Keratinocyte (primary cell): ENCODE results near the gene MAP7D3. TPM values are rescaled to one million over a fixed set of nuclear protein-coding genes. Genes with fewer than 3 reads are reported as not detected.
A peak's percentile ranks its signal among the peaks of the same experiment; 100 is the strongest.

Source experiments
- DNase-seq: peaks from one replicate; pipeline ENCODE4 v3.0.0-alpha.2; 2011; ENCODE audit warnings: low read depth, missing footprints, low spot score
- FAIRE-seq: peaks from 2 replicates; lab custom pipeline; 2011; peaks lifted over from hg19 to GRCh38; lab: Jason Lieb, UNC
- H2AFZ ChIP-seq: 2 replicates; pipeline ENCODE4 v1.6.0; 2012; ENCODE audit warnings: low read length, control low read depth, inconsistent platforms; ENCODE audit not compliant: control insufficient read depth
- H3K27ac ChIP-seq: 2 replicates; pipeline ENCODE4 v1.5.1; 2011; ENCODE audit warnings: low read length; ENCODE audit not compliant: control insufficient read depth, insufficient read depth
- H3K27me3 ChIP-seq: 3 replicates; pipeline ENCODE4 v1.6.0; 2011; ENCODE audit warnings: low read length; ENCODE audit not compliant: control insufficient read depth, insufficient read depth; ENCODE audit errors: extremely low read depth
- H3K36me3 ChIP-seq, 2 experiments: 2 replicates in 1 of 2; 3 replicates in 1 of 2; pipeline ENCODE4 v1.5.1; 2011; ENCODE audit warnings: low read length in 2 of 2, mild to moderate bottlenecking in 1 of 2; ENCODE audit not compliant: control insufficient read depth in 2 of 2, insufficient read depth in 2 of 2; ENCODE audit errors: extremely low read depth in 1 of 2
- H3K4me1 ChIP-seq: 3 replicates; pipeline ENCODE4 v1.5.1; 2011; ENCODE audit warnings: low read length; ENCODE audit not compliant: control insufficient read depth, insufficient read depth; ENCODE audit errors: extremely low read depth
- H3K4me2 ChIP-seq: 3 replicates; pipeline ENCODE4 v1.6.0; 2011; ENCODE audit warnings: low read depth, low read length; ENCODE audit not compliant: control insufficient read depth, insufficient read depth; ENCODE audit errors: extremely low read depth
- H3K4me3 ChIP-seq, 3 experiments: fragments of 200-600 bp in 1 of 3; sonication (generic) in 1 of 3; 2 replicates in 2 of 3; 3 replicates in 1 of 3; pipeline ENCODE4 v1.5.1; 2011 to 2016; ENCODE audit warnings: low read length in 3 of 3, mild to moderate bottlenecking in 3 of 3, control low read depth in 2 of 3, inconsistent platforms in 1 of 3, low read depth in 1 of 3, mixed read lengths in 1 of 3, mixed run types in 1 of 3, moderate library complexity in 1 of 3; ENCODE audit not compliant: control insufficient read depth in 2 of 3, insufficient read depth in 2 of 3; ENCODE audit errors: extremely low read depth in 1 of 3
- H3K79me2 ChIP-seq: 2 replicates; pipeline ENCODE4 v1.6.0; 2012; ENCODE audit warnings: low read length; ENCODE audit not compliant: control insufficient read depth, insufficient read depth
- H3K9ac ChIP-seq: 3 replicates; pipeline ENCODE4 v1.6.0; 2011; ENCODE audit warnings: low read length; ENCODE audit not compliant: control insufficient read depth, insufficient read depth; ENCODE audit errors: extremely low read depth
- H3K9me1 ChIP-seq: 3 replicates; pipeline ENCODE4 v1.6.0; 2011; ENCODE audit warnings: low read length; ENCODE audit not compliant: control insufficient read depth, insufficient read depth; ENCODE audit errors: extremely low read depth
- H3K9me3 ChIP-seq: 2 replicates; pipeline ENCODE4 v1.5.1; 2012; ENCODE audit warnings: low read depth, low read length; ENCODE audit not compliant: control insufficient read depth
- H4K20me1 ChIP-seq: 3 replicates; pipeline ENCODE4 v1.6.0; 2011; ENCODE audit warnings: low read length; ENCODE audit not compliant: control insufficient read depth, insufficient read depth; ENCODE audit errors: extremely low read depth
- EZH2 ChIP-seq: IDR thresholded peaks from one replicate; pipeline ENCODE4 v1.6.1; 2012; ENCODE audit warnings: inconsistent platforms, mild to moderate bottlenecking, low read length, moderate library complexity
- dilution Hi-C: fragments of 300-500 bp; cut with MboI; formaldehyde crosslinking; loops from one replicate; pipeline ENCODE4 v1.7.0; 2020; ENCODE audit warnings: low sequenced_read_pairs; ENCODE audit not compliant: extremely low pct_ligation_motif_present
- polyA plus RNA-seq, 5 experiments: library from polyadenylated mRNA; depleted of rRNA in 3 of 5; stranded (reverse) in 3 of 5; stranded (forward) in 1 of 5; unstranded in 1 of 5; fragments of >200 nt; gene quantifications; 1 replicate in 1 of 5; 2 replicates in 3 of 5; 3 replicates in 1 of 5; pipeline versions ENCODE4 v1.2.1 to v1.2.3, GENCODE V29; 2011 to 2012; ENCODE audit warnings: missing spikeins in 2 of 5, low read depth in 1 of 5, low replicate concordance in 1 of 5
- TF ChIP-seq, protein P1 (sequence below), 3 experiments: IDR thresholded peaks in 1 of 3; conservative IDR thresholded peaks in 1 of 3; optimal IDR thresholded peaks in 1 of 3; 2 replicates in 2 of 3; 3 replicates in 1 of 3; pipeline versions ENCODE3 to v1.5.1; 2011; ENCODE audit warnings: low read length in 3 of 3, mild to moderate bottlenecking in 3 of 3, moderate library complexity in 2 of 3, control low read depth in 1 of 3, inconsistent platforms in 1 of 3; ENCODE audit not compliant: insufficient read depth in 2 of 3; ENCODE audit errors: extremely low read depth in 1 of 3

The MAP7D3 gene
- polyA plus RNA-seq, 1 donor (not counting 4 experiments of a cell fraction or from before 2014, with no cell fraction given), result 13.6 TPM

DNA sequence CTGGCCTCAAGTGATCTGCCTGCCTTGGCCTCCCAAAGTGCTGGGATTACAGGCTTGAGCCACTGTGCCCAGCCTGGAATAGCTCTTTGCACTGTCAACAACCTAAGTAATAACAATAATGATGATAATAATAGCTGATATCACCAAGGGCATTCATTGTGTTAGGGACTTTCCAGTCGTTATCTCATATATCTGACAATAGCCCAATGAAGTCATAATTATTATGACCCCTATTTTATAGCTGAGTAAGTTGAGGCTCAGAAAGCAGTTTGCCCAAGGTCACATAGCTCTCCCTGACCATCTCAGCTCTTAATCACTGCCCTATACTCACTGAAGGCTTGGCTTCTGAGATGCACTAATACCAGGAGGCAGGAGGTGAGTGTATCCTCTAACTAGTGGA, 18.7 kb upstream of the MAP7D3 start:
- no peak overlapping the region for H3K4me2 ChIP-seq
- FAIRE-seq, result no peak
- no peaks in the 10 kb centered on the region for H3K36me3 ChIP-seq
- DNase-seq, result no peak
- H3K27ac ChIP-seq, result no peak overlapping the region
- peaks cover 10% of the 10 kb centered on the region for H3K4me1 ChIP-seq
- H3K4me3 ChIP-seq, result no peak overlapping the region
- no peak overlapping the region for H3K9ac ChIP-seq
- no peaks in the 10 kb centered on the region for H3K9me1 ChIP-seq
- H4K20me1 ChIP-seq, result no peaks in the 10 kb centered on the region
- H3K79me2 ChIP-seq, result no peaks in the 10 kb centered on the region
- H3K27me3 ChIP-seq, result no peaks in the 10 kb centered on the region
- no peaks in the 10 kb centered on the region for H3K9me3 ChIP-seq
- TF ChIP-seq, protein P1, sequence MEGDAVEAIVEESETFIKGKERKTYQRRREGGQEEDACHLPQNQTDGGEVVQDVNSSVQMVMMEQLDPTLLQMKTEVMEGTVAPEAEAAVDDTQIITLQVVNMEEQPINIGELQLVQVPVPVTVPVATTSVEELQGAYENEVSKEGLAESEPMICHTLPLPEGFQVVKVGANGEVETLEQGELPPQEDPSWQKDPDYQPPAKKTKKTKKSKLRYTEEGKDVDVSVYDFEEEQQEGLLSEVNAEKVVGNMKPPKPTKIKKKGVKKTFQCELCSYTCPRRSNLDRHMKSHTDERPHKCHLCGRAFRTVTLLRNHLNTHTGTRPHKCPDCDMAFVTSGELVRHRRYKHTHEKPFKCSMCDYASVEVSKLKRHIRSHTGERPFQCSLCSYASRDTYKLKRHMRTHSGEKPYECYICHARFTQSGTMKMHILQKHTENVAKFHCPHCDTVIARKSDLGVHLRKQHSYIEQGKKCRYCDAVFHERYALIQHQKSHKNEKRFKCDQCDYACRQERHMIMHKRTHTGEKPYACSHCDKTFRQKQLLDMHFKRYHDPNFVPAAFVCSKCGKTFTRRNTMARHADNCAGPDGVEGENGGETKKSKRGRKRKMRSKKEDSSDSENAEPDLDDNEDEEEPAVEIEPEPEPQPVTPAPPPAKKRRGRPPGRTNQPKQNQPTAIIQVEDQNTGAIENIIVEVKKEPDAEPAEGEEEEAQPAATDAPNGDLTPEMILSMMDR (optimal IDR thresholded peaks at IDR 0.05 in 1 of 3, IDR thresholded peaks at IDR 0.05 in 1 of 3, conservative IDR thresholded peaks at IDR 0.05 in 1 of 3; ENCODE audit: extremely low read depth in 1 of 3, insufficient read depth in 2 of 3, low read length in 3 of 3), result no peak
- TF ChIP-seq EZH2, result no peak
- dilution Hi-C loops, result no loop called here
- H2AFZ ChIP-seq, result no peak overlapping the region

DNA sequence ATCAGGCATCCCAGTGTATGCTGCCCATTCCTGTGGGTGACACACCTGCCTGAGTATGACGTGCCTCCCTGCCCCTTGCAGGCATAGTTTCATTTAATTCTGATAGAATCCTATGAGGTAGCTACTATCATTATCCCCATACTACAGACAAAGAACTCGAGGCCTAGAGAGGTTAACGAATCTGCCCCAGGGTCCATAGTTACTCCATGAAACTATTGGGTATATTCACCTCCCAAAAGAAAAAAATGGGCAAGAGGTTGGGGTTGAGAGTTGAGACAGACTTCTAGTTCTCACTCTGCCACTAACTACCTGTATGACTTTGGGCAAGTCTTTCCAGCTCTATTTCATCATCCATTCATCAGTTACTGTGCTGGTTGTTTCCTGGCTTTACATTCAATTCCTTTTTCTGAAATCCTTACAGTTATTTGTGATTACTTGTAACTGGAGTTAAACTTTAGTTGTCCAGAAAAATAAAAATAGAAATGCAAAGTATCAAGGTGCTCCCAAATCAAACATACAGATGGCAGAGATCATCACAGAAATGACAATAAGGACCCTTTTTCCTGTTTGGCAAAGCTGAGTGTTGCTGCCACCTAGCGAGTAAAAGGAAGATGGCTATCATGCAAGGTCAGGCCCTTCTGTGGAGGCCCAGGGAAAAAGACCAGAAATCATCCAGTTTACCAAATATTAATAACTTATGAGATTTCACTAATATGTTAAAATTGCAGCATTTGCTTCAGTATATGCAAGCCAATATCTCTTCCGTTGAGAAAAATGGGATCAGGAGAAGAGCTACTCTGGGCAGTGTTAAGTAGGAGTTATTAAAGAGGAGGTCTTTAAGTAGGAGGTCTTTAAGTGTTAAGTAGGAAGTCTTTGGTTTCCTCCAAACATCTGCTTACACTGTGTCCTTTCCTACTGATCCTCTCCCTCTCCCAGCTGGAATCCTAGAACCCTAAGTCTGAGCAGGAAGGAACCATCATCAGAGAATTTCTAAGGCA, 17.1 kb upstream of the MAP7D3 start:
- no peak for FAIRE-seq
- no peak overlapping the region for H3K27ac ChIP-seq
- H3K79me2 ChIP-seq, result no peaks in the 10 kb centered on the region
- H3K4me1 ChIP-seq, result peaks cover 6% of the 10 kb centered on the region
- no peak for TF ChIP-seq EZH2
- TF ChIP-seq, protein P1 (optimal IDR thresholded peaks at IDR 0.05 in 1 of 3, IDR thresholded peaks at IDR 0.05 in 1 of 3, conservative IDR thresholded peaks at IDR 0.05 in 1 of 3; ENCODE audit: extremely low read depth in 1 of 3, insufficient read depth in 2 of 3, low read length in 3 of 3), result peak; percentile 79 to 80 (median 79)
- no peak for DNase-seq
- no peak overlapping the region for H3K9ac ChIP-seq
- no peaks in the 10 kb centered on the region for H3K36me3 ChIP-seq
- H3K27me3 ChIP-seq, result no peaks in the 10 kb centered on the region
- no peak overlapping the region for H2AFZ ChIP-seq
- no peaks in the 10 kb centered on the region for H4K20me1 ChIP-seq
- dilution Hi-C loops, result no loop called here
- no peak overlapping the region for H3K4me2 ChIP-seq
- H3K9me1 ChIP-seq, result no peaks in the 10 kb centered on the region
- H3K4me3 ChIP-seq, result no peak overlapping the region
- H3K9me3 ChIP-seq, result no peaks in the 10 kb centered on the region
